ENCODE measurements around the gene SYDE1.

SYDE1 gene

DNA sequence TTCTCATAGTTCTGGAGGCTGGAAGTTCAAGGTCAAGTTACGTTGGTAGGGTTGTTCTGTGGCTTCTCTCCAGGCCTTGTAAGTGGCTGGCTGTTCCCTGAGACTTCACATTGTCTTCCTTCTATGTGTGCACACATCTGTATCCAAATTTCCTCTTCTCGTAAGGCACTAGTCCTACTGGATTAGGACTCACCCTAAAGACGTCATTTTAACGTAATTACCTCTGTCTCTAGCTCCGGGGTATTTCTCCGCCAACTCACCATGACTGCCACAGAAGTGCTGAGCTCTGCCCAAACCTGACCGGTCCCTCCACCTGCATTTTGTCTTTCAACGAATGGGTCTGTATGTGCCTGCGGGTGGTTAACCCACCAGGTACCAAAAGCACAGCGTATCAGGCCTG is 8.7 kb upstream of the SYDE1 start:
- in situ Hi-C loops (cut with HindIII; ENCODE audit: low pct_unique_long_range_greater_than_20kb, low sequenced_read_pairs): no loop called here
- TF ChIP-seq JUND (IDR thresholded peaks at IDR 0.05; ENCODE audit: low read depth): no peak
- no peak for DNase-seq (ENCODE audit: low read depth in 1 of 2, low spot score in 1 of 2)

DNA sequence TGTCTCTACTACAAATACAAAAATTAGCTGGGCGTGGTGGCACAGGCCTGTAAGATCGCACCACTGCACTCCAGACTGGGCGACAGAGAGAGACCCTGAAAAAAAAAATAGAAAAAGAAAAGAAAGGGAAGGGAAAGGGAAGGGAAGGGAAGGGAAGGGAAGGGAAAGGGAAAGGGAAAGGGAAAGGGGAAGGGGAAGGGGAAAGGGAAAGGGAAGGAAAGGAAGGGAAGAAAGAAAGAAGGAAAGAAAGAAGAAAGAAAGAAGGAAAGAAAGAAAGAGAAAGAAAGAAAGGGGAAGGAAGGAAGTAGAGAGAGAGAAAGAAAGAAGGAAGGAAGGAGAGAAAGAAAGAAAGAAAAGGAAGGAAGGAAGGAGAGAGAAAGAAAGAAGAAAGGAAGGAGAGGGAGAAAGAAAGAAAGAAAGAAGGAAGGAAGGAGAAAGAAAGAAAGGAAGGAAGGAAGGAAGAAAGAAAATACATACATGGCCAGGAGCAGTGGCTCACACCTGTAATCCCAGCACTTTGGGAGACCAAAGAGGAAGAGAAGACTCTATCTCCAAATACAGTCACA is 8.1 kb upstream of the SYDE1 start:
- no peak for DNase-seq (ENCODE audit: low read depth in 1 of 2, low spot score in 1 of 2)
- TF ChIP-seq JUND (IDR thresholded peaks at IDR 0.05; ENCODE audit: low read depth): no peak
- in situ Hi-C loops (cut with HindIII; ENCODE audit: low pct_unique_long_range_greater_than_20kb, low sequenced_read_pairs): no loop called here

- in situ Hi-C loops (cut with HindIII; ENCODE audit: low pct_unique_long_range_greater_than_20kb, low sequenced_read_pairs): no loop called here
- TF ChIP-seq JUND (IDR thresholded peaks at IDR 0.05; ENCODE audit: low read depth): no peak
- DNase-seq (ENCODE audit: low read depth in 1 of 2, low spot score in 1 of 2): peak in 1 of 2 experiments; percentile 64
Measured at GRCh38 chr19:15101479-15102082, 5.6 kb upstream of the SYDE1 start.

- in situ Hi-C loops (cut with HindIII; ENCODE audit: low pct_unique_long_range_greater_than_20kb, low sequenced_read_pairs): no loop called here
- no peak for TF ChIP-seq JUND (IDR thresholded peaks at IDR 0.05; ENCODE audit: low read depth)
- DNase-seq (ENCODE audit: low read depth in 1 of 2, low spot score in 1 of 2): no peak
Measured at GRCh38 chr19:15104003-15104402, 3.2 kb upstream of the SYDE1 start.

- in situ Hi-C loops (cut with HindIII; ENCODE audit: low pct_unique_long_range_greater_than_20kb, low sequenced_read_pairs): no loop called here
- DNase-seq (ENCODE audit: low read depth in 1 of 2, low spot score in 1 of 2): no peak
- no peak for TF ChIP-seq JUND (IDR thresholded peaks at IDR 0.05; ENCODE audit: low read depth)
Measured at GRCh38 chr19:15104411-15104810, 2.8 kb upstream of the SYDE1 start.

- in situ Hi-C loops (cut with HindIII; ENCODE audit: low pct_unique_long_range_greater_than_20kb, low sequenced_read_pairs): no loop called here
- DNase-seq (ENCODE audit: low read depth in 1 of 2, low spot score in 1 of 2): no peak
- TF ChIP-seq JUND (IDR thresholded peaks at IDR 0.05; ENCODE audit: low read depth): no peak
Measured at GRCh38 chr19:15105044-15105443, 2.2 kb upstream of the SYDE1 start.

GRCh38 chr19:15108145-15108844 is 1.1 kb downstream of the SYDE1 start:
- in situ Hi-C loops (cut with HindIII; ENCODE audit: low pct_unique_long_range_greater_than_20kb, low sequenced_read_pairs): no loop called here
- DNase-seq (ENCODE audit: low read depth in 1 of 2, low spot score in 1 of 2): no peak
- no peak for TF ChIP-seq JUND (IDR thresholded peaks at IDR 0.05; ENCODE audit: low read depth)

DNA sequence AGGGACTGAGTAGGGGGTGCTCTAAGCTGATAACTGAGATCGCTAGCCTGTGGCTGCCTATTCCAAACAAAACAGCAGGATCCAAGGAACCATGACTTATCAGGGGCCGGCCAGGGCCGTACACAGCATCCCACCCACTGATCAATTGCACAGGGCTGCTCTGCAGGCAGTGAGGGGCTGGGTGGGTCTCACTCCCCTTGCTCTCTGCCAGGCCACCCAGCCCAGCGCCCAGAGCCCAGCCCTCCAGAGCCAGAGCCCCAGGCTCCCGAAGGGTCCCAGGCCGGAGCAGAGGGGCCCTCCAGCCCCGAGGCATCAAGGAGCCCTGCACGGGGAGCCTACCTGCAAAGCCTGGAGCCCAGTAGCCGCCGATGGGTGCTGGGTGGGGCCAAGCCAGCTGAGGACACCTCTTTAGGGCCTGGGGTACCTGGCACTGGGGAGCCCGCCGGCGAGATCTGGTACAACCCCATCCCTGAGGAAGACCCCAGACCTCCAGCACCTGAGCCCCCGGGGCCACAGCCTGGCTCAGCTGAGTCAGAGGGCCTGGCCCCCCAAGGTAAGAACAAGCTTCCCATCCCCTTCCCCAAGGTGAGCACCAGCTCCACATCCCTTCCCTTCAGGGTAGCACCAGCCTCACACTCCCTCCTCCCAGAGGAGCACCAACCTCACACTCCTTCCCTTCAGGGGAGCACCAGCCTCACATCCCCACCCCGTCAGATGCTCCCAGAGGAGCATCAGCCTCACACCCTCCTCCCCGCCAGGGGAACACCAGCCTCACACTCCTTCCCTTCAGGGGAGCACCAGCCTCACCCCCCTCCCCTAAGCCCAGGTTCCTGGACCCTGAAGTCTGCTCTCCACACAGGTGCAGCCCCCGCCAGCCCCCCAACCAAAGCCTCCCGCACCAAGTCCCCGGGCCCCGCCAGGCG is 1.9 kb downstream of the SYDE1 start:
- no peak for TF ChIP-seq JUND (IDR thresholded peaks at IDR 0.05; ENCODE audit: low read depth)

GRCh38 chr19:15109768-15110417 is 2.7 kb downstream of the SYDE1 start:
- no peak for DNase-seq (ENCODE audit: low read depth in 1 of 2, low spot score in 1 of 2)
- in situ Hi-C loops (cut with HindIII; ENCODE audit: low pct_unique_long_range_greater_than_20kb, low sequenced_read_pairs): no loop called here
- no peak for TF ChIP-seq JUND (IDR thresholded peaks at IDR 0.05; ENCODE audit: low read depth)

More for the DNA sequence above, 1.9 kb downstream of the SYDE1 start:
- DNase-seq (ENCODE audit: low read depth in 1 of 2, low spot score in 1 of 2): no peak
- in situ Hi-C loops (cut with HindIII; ENCODE audit: low pct_unique_long_range_greater_than_20kb, low sequenced_read_pairs): no loop called here

GRCh38 chr19:15110418-15110815 is 3.2 kb downstream of the SYDE1 start:
- in situ Hi-C loops (cut with HindIII; ENCODE audit: low pct_unique_long_range_greater_than_20kb, low sequenced_read_pairs): no loop called here
- no peak for DNase-seq (ENCODE audit: low read depth in 1 of 2, low spot score in 1 of 2)
- no peak for TF ChIP-seq JUND (IDR thresholded peaks at IDR 0.05; ENCODE audit: low read depth)

GRCh38 chr19:15111758-15112157 is 4.6 kb downstream of the SYDE1 start:
- in situ Hi-C loops (cut with HindIII; ENCODE audit: low pct_unique_long_range_greater_than_20kb, low sequenced_read_pairs): no loop called here
- TF ChIP-seq JUND (IDR thresholded peaks at IDR 0.05; ENCODE audit: low read depth): no peak
- no peak for DNase-seq (ENCODE audit: low read depth in 1 of 2, low spot score in 1 of 2)

DNA sequence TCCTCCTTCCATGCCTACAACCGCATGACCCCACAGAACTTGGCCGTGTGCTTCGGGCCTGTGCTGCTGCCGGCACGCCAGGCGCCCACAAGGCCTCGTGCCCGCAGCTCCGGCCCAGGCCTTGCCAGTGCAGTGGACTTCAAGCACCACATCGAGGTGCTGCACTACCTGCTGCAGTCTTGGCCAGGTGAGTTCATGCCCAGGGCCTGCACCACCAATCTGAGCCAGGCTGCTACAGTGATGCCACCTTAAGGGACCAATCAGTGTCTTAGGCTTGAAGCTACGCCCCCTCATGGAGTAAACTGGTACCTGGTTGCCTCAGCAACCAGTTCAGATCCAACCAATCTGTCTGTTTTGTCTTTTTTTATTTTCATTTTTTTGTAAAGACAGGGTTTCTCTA is 5.2 kb downstream of the SYDE1 start:
- in situ Hi-C loops (cut with HindIII; ENCODE audit: low pct_unique_long_range_greater_than_20kb, low sequenced_read_pairs): no loop called here
- peak; percentile 82 to 87 for DNase-seq (ENCODE audit: low read depth in 1 of 2, low spot score in 1 of 2)
- no peak for TF ChIP-seq JUND (IDR thresholded peaks at IDR 0.05; ENCODE audit: low read depth)

All from T47D (cell line).